Measurements from ENCODE around the gene ZBTB44. TPM values are rescaled to one million over a fixed set of nuclear protein-coding genes. Genes with fewer than 3 reads are reported as not detected.

Gene ZBTB44
- total and polyA plus RNA-seq, 8 donors, result 34.1 to 53.7 (median 42.7) TPM

DNA sequence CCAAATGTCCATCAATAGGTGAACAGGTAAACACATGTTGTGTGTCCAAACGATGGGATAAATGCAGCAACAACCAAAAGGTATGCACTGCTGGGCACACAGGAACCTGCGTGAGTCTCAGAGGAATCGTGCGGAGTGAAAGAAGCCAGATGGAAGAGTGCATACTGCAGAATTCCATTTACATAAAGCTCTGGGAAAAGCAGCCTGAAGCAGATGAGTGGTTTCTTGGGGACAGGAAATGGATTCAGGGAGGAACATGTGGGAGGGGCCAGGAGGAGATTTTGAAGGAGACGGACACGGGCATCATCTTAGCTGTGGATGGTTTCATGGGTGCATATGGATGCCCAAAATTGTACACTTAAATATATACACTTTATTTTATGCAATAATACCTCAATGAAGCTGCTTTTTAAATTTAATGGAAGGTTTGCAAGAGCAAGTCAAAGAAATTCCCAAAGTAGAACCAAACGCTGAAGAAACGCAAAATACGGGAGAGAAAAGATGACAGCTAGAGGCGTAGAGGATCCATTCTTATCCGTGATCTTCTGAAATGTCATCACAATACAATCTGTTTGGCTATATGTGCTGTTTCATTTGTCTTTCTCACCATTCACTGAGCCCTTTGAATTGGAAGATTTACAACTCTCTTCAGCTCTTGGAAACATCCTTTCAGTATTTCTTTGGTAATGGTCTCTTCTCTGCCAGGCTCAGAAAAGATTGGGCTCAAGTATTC, 130.7 kb downstream of the ZBTB44 start:
- Histone ChIP-seq H3K9me3 (no peaks in the 10 kb centered on the region), H3K36me3 (no peaks in the 10 kb centered on the region), H3K4me3 (no peak overlapping the region), H3K27me3 (no peaks in the 10 kb centered on the region), H3K4me1 (peaks cover 21 to 34% of the 10 kb centered on the region in 2 donors), H3K27ac (no peak overlapping the region)
- intact Hi-C loops (cut with DNase I), result no loop called here
- DNase-seq, result no peak
- ATAC-seq, result no peak
- TF ChIP-seq, protein P1, sequence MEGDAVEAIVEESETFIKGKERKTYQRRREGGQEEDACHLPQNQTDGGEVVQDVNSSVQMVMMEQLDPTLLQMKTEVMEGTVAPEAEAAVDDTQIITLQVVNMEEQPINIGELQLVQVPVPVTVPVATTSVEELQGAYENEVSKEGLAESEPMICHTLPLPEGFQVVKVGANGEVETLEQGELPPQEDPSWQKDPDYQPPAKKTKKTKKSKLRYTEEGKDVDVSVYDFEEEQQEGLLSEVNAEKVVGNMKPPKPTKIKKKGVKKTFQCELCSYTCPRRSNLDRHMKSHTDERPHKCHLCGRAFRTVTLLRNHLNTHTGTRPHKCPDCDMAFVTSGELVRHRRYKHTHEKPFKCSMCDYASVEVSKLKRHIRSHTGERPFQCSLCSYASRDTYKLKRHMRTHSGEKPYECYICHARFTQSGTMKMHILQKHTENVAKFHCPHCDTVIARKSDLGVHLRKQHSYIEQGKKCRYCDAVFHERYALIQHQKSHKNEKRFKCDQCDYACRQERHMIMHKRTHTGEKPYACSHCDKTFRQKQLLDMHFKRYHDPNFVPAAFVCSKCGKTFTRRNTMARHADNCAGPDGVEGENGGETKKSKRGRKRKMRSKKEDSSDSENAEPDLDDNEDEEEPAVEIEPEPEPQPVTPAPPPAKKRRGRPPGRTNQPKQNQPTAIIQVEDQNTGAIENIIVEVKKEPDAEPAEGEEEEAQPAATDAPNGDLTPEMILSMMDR (IDR thresholded peaks at IDR 0.05), result no peak

DNA sequence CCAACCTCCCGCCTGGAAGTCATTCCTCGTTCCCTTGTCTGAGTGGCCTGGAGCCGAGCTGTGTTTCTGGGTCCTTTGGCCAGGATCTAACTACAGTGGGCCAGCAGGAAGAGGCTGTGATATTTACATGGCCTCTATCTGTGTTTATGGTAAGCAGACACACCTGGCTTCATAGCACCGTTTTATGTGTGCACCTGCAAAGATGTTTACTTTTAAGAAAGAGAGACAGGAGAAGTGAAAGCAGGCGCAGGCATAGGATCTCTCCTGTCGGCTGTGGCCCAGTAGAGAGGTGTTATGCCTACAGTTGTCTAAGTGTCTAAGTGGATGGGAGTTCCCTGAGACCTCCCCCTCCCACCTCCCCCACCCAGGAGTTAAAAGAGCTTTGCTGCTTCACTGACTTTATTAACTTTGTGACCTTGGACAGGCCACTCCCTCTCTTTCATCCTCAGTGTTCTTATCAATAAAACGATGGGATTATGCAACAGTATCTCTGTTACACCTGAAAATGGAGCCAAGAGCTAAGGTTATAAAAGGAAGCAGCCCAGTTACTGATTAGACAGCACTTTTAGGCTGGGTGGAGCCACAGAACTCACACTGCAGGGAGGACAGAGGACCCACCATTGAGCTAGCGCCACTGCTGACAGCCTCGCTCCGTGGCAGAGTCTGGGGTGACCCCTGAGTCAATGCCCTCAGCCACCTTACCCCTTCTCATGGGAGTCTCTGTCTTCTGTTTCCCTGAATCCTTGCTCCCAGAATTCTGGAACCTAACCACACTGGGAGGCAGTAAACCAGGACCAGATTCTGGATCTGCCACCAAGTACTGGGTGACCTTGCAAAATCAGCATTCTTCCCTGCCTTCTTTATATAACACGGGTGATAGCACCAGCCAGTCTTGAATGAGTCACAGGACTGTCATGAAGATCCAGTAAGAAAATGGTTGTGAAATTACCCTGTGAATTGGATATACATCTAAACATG, 133.1 kb downstream of the ZBTB44 start:
- TF ChIP-seq, protein P1 (IDR thresholded peaks at IDR 0.05), result no peak
- H3K36me3 ChIP-seq, result no peaks in the 10 kb centered on the region
- DNase-seq (peak in 2 of 4 donors; percentile 56 to 70), ATAC-seq (peak; percentile 78)
- no peaks in the 10 kb centered on the region for H3K9me3 ChIP-seq
- peaks cover 26 to 56% of the 10 kb centered on the region in 2 donors for H3K4me1 ChIP-seq
- no peak overlapping the region for H3K4me3 ChIP-seq
- H3K27me3 ChIP-seq, result no peaks in the 10 kb centered on the region
- H3K27ac ChIP-seq, result peak overlapping the region; percentile 58 to 66
- intact Hi-C loops (cut with DNase I), result no loop called here

DNA sequence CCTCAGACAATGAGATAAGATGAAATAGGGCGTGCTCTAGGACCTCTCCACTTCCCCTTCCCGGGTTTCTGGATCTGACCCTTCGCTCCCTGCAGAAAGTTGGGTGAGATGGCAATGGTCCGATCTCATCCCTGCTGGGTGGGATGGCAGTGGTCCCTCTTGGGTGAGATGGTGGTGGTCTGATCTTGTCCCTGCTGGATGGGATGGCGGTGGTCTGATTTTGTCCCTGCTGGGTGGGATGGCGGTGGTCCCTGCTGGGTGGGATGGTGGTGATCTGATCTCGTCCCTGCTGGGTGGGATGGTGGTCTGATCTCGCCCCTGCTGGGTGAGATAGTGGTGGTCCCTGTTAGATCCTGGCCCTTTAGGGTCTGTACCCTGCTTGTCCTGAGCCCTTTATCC, 133.8 kb downstream of the ZBTB44 start:
- peaks cover 26 to 56% of the 10 kb centered on the region in 2 donors for H3K4me1 ChIP-seq
- peak overlapping the region; percentile 22 to 66 for H3K27ac ChIP-seq
- H3K9me3 ChIP-seq, result no peaks in the 10 kb centered on the region

DNA sequence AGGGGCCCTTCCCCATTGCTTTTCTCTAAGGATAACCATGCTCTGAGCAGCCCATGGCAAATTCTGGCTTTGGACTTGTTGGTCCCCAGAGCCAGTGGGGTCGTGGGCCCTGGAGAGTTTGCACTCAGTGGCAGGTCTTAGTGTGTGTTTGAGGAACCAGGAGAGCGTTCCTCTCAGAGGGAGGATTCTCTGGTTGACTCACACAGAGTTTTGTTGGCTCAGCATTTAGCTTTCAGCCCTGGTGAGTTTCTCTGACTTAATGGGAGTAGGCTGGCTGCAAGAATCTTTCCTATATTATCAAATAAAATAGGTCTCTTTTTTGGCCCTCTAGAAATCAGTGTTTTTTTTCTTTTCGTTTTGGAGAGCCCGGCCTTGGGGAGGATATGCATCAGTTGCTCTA, 134.2 kb downstream of the ZBTB44 start:
- intact Hi-C loops (cut with DNase I), result no loop called here
- DNase-seq (peak in 1 of 4 donors; percentile 58), ATAC-seq (peak; percentile 44)
- TF ChIP-seq, protein P1 (IDR thresholded peaks at IDR 0.05), result no peak
- Histone ChIP-seq H3K27me3 (no peaks in the 10 kb centered on the region), H3K4me3 (no peak overlapping the region), H3K27ac (peak overlapping the region; percentile 22 to 66), H3K9me3 (no peaks in the 10 kb centered on the region), H3K36me3 (no peaks in the 10 kb centered on the region), H3K4me1 (peaks cover 26 to 56% of the 10 kb centered on the region in 2 donors)

More for the DNA sequence above, 133.8 kb downstream of the ZBTB44 start:
- no peak overlapping the region for H3K4me3 ChIP-seq
- H3K36me3 ChIP-seq, result no peaks in the 10 kb centered on the region
- intact Hi-C loops (cut with DNase I), result no loop called here
- ATAC-seq, result no peak
- H3K27me3 ChIP-seq, result no peaks in the 10 kb centered on the region
- DNase-seq, result no peak
- TF ChIP-seq, protein P1 (IDR thresholded peaks at IDR 0.05), result no peak

Measured in left lung (tissue), 10 donors.